Neural progenitor cell (in vitro differentiated cells): ENCODE data around the gene STN1.

Experiments
- CTCF ChIP-seq: fragments of 200-600 bp; sonication (generic); IDR thresholded peaks from 2 replicates; pipeline ENCODE4 v1.5.1; 2017; ENCODE audit warnings: antibody characterized with exemption, mild to moderate bottlenecking
- EZH2 ChIP-seq: fragments of 200-600 bp; sonication (generic); IDR thresholded peaks from 2 replicates; pipeline ENCODE4 v1.6.1; 2017; ENCODE audit warnings: antibody characterized with exemption, mild to moderate bottlenecking, moderate library complexity
- EZH2phosphoT487 ChIP-seq: fragments of 200-600 bp; sonication (generic); IDR thresholded peaks from 2 replicates; pipeline ENCODE4 v1.6.1; 2017; ENCODE audit warnings: antibody characterized with exemption

GRCh38 chr10:103882285-103883007 lies 35.5 kb downstream of the STN1 start:
- TF ChIP-seq EZH2 (no peak), CTCF (no peak), EZH2phosphoT487 (no peak)
